PC-9 (cell line): ENCODE data around the gene CRIP2. TPM values are rescaled to one million over a fixed set of nuclear protein-coding genes. Genes with fewer than 3 reads are reported as not detected.

Source experiments
- BruUV-seq: library from RNA; stranded (reverse); fragments of 400-500 nt; replicated peaks from 2 replicates; lab custom pipeline; 2021; lab: Mats Ljungman, UMichigan
- CTCF ChIA-PET: fragments of 300-600 bp; sonication (Branson Sonifier 250); formaldehyde crosslinking; loops from one replicate; lab custom pipeline; 2022; ENCODE audit warnings: antibody characterized with exemption; lab: Charles Lee
- POLR2A ChIA-PET: fragments of 300-600 bp; sonication (Branson Sonifier 250); formaldehyde crosslinking; loops from one replicate; lab custom pipeline; 2022; ENCODE audit warnings: antibody characterized with exemption; ENCODE audit not compliant: unreplicated experiment; lab: Charles Lee
- DNase-seq, 2 experiments: peaks; one replicate each; pipeline versions ENCODE4 v3.0.0 to v3.0.0-alpha.2; 2015 to 2022; ENCODE audit warnings: mixed read lengths in 1 of 2
- H2AFZ ChIP-seq: fragments of 200-600 bp; sonication (generic); 2 replicates; pipeline ENCODE4 v1.8.1; 2017; ENCODE audit warnings: antibody characterized with exemption
- H3F3A ChIP-seq: fragments of 200-600 bp; sonication (generic); 2 replicates; pipeline ENCODE4 v1.8.1; 2017; ENCODE audit warnings: antibody characterized with exemption, mild to moderate bottlenecking, low read depth; ENCODE audit not compliant: insufficient read depth
- H3K27ac ChIP-seq: fragments of 200-600 bp; sonication (generic); 2 replicates; pipeline ENCODE4 v1.6.1; 2016; ENCODE audit warnings: mixed run types
- H3K27me3 ChIP-seq: fragments of 200-600 bp; sonication (generic); 2 replicates; pipeline ENCODE4 v1.6.1; 2016; ENCODE audit warnings: low read depth, mixed run types; ENCODE audit not compliant: insufficient read depth
- H3K36me3 ChIP-seq: fragments of 200-600 bp; sonication (generic); 2 replicates; pipeline ENCODE4 v1.6.1; 2016; ENCODE audit warnings: low read depth, mixed run types
- H3K4me1 ChIP-seq: fragments of 200-600 bp; sonication (generic); replicated peaks from 2 replicates; pipeline ENCODE4 v1.6.1; 2016; ENCODE audit warnings: mixed run types; ENCODE audit not compliant: insufficient read depth
- H3K4me2 ChIP-seq: fragments of 200-600 bp; sonication (generic); 2 replicates; pipeline ENCODE4 v1.6.1; 2017; ENCODE audit warnings: mixed run types
- H3K4me3 ChIP-seq: fragments of 200-600 bp; sonication (generic); 2 replicates; pipeline ENCODE4 v1.6.1; 2016; ENCODE audit warnings: mixed run types
- H3K79me2 ChIP-seq: fragments of 200-600 bp; sonication (generic); 2 replicates; pipeline ENCODE4 v1.6.1; 2017; ENCODE audit warnings: low read depth, mixed run types
- H3K9me2 ChIP-seq: fragments of 200-600 bp; sonication (generic); 2 replicates; pipeline ENCODE4 v1.8.1; 2017; ENCODE audit warnings: mild to moderate bottlenecking; ENCODE audit not compliant: insufficient read depth
- H3K9me3 ChIP-seq: fragments of 200-600 bp; sonication (generic); 2 replicates; pipeline ENCODE4 v1.8.1; 2016; ENCODE audit warnings: low read depth; ENCODE audit not compliant: insufficient read depth
- H4K20me1 ChIP-seq: fragments of 200-600 bp; sonication (generic); 2 replicates; pipeline ENCODE4 v1.8.1; 2017; ENCODE audit not compliant: insufficient read depth
- CTCF ChIP-seq: fragments of 200-600 bp; sonication (generic); conservative IDR thresholded peaks from 2 replicates; pipeline ENCODE4 v1.6.1; 2017; ENCODE audit warnings: mixed run types, antibody characterized with exemption, mild to moderate bottlenecking, moderate library complexity
- EZH2 ChIP-seq: fragments of 200-600 bp; sonication (generic); IDR thresholded peaks from 2 replicates; pipeline ENCODE4 v1.8.0; 2017; ENCODE audit warnings: antibody characterized with exemption, low read depth
- intact Hi-C: fragments of 100-400 bp; cut with micrococcal nuclease; formaldehyde crosslinking; loops from one replicate; pipeline ENCODE4 v1.10.0; 2022; ENCODE audit not compliant: unreplicated experiment
- total RNA-seq: library from RNA; stranded (reverse); gene quantifications from 2 replicates; pipeline ENCODE4 v1.2.3, GENCODE V29; 2021

CRIP2 gene
- total RNA-seq, 1 experiment from 2014 or later, result 50.2 TPM

- ChIA-PET POLR2A (no interaction called here), CTCF (no interaction called here)
- no TSS peak for BruUV-seq
- Histone ChIP-seq H3K4me2 (no peak overlapping the region), H3K79me2 (no peaks in the 10 kb centered on the region), H3K36me3 (no peaks in the 10 kb centered on the region), H3K4me1 (no peaks in the 10 kb centered on the region), H3K9me2 (no peaks in the 10 kb centered on the region), H3K27ac (no peak overlapping the region), H3K9me3 (no peaks in the 10 kb centered on the region), H2AFZ (no peak overlapping the region), H3K4me3 (no peak overlapping the region), H3F3A (0 out of 2 replicates have a peak, but pooled peaks cover 3% of the 10 kb centered on the region), H3K27me3 (peaks cover 15% of the 10 kb centered on the region; the same call in 1 of the 2 replicates), H4K20me1 (no peaks in the 10 kb centered on the region)
- intact Hi-C loops, result no loop called here
- DNase-seq, result peak in 1 of 2 experiments; percentile 3
- TF ChIP-seq EZH2 (no peak), CTCF (no peak)
Measured at GRCh38 chr14:105502446-105503295, 28.1 kb downstream of the CRIP2 start.

- peaks cover 21% of the 10 kb centered on the region; the same call in 1 of the 2 replicates for H3K27me3 ChIP-seq
- no peaks in the 10 kb centered on the region for H3K9me2 ChIP-seq
- no TSS peak for BruUV-seq
- H3K27ac ChIP-seq, result no peak overlapping the region
- TF ChIP-seq CTCF, result no peak
- no peak for TF ChIP-seq EZH2
- H3K36me3 ChIP-seq, result no peaks in the 10 kb centered on the region
- no peaks in the 10 kb centered on the region for H3K9me3 ChIP-seq
- no peaks in the 10 kb centered on the region for H4K20me1 ChIP-seq
- no peaks in the 10 kb centered on the region for H3K4me1 ChIP-seq
- no peak overlapping the region for H3K4me3 ChIP-seq
- H3K79me2 ChIP-seq, result no peaks in the 10 kb centered on the region
- ChIA-PET CTCF (no interaction called here), POLR2A (no interaction called here)
- peak in 1 of 2 experiments; percentile 10 for DNase-seq
- no peak overlapping the region for H3K4me2 ChIP-seq
- no peak overlapping the region for H2AFZ ChIP-seq
- intact Hi-C loops, result no loop called here
- 0 out of 2 replicates have a peak, but pooled peaks cover 3% of the 10 kb centered on the region for H3F3A ChIP-seq
Measured at GRCh38 chr14:105503296-105503640, 28.6 kb downstream of the CRIP2 start.

GRCh38 chr14:105503935-105504692 lies 29.5 kb downstream of the CRIP2 start:
- intact Hi-C loops, result no loop called here
- POLR2A ChIA-PET, result no interaction called here

More at GRCh38 chr14:105503935-105504692, 29.5 kb downstream of the CRIP2 start:
- no peaks in the 10 kb centered on the region for H4K20me1 ChIP-seq
- no peak overlapping the region for H3K4me2 ChIP-seq
- no TSS peak for BruUV-seq
- no peaks in the 10 kb centered on the region for H3K9me2 ChIP-seq
- no peaks in the 10 kb centered on the region for H3K79me2 ChIP-seq
- peak in 1 of 2 experiments; percentile 21 for DNase-seq
- TF ChIP-seq EZH2, result no peak
- TF ChIP-seq CTCF, result no peak
- no peak overlapping the region for H3K4me3 ChIP-seq
- no peaks in the 10 kb centered on the region for H3K4me1 ChIP-seq
- H3K36me3 ChIP-seq, result no peaks in the 10 kb centered on the region
- no peaks in the 10 kb centered on the region for H3K9me3 ChIP-seq
- H2AFZ ChIP-seq, result no peak overlapping the region
- 0 out of 2 replicates have a peak, but pooled peaks cover 3% of the 10 kb centered on the region for H3F3A ChIP-seq
- H3K27me3 ChIP-seq, result peaks cover 29% of the 10 kb centered on the region
- CTCF ChIA-PET, result no interaction called here
- no peak overlapping the region for H3K27ac ChIP-seq
